ENCODE results near the gene KCNN4.

- TF ChIP-seq SUZ12 (IDR thresholded peaks at IDR 0.05; ENCODE audit: extremely low read depth, insufficient read depth, insufficient read length) (no peak), YY1 (IDR thresholded peaks at IDR 0.05; ENCODE audit: insufficient read depth, insufficient read length) (no peak)
Measured at GRCh38 chr19:43799502-43800142, 18.8 kb upstream of the KCNN4 start.
